Gastroesophageal sphincter (tissue), 4 donors: ENCODE results near the gene PPP3CA. TPM values are rescaled to one million over a fixed set of nuclear protein-coding genes. Genes with fewer than 3 reads are reported as not detected.

ENCODE experiments used
- ATAC-seq: fragments of 150-250 bp; one replicate; pipeline ENCODE4 v1.9.1; 2016; ENCODE audit warnings: mild to moderate bottlenecking, moderate library complexity
- H3K27ac ChIP-seq, 4 donors: fragments of 200-600 bp; sonication (generic) in 3 of 4; 1 replicate in 3 of 4; 2 replicates in 1 of 4; pipeline ENCODE4 v1.5.1; 2016 to 2019
- H3K27me3 ChIP-seq: fragments of 200-600 bp; sonication (generic); one replicate; pipeline ENCODE4 v1.5.1; 2019
- H3K36me3 ChIP-seq, 2 donors: fragments of 200-600 bp; sonication (generic); one replicate each; pipeline ENCODE4 v1.5.1; 2019; ENCODE audit warnings: control low read depth in 1 of 2
- H3K4me1 ChIP-seq, 3 donors: fragments of 200-600 bp; sonication (generic); 1 replicate in 2 of 3; 2 replicates in 1 of 3; pipeline ENCODE4 v1.5.1; 2016 to 2019; ENCODE audit warnings: control low read depth in 2 of 3
- H3K4me3 ChIP-seq, 2 donors: fragments of 200-600 bp; sonication (generic); one replicate each; pipeline ENCODE4 v1.5.1; 2019; ENCODE audit warnings: mild to moderate bottlenecking in 1 of 2, moderate library complexity in 1 of 2
- H3K9me3 ChIP-seq, 3 donors: fragments of 200-600 bp; sonication (generic); one replicate each; pipeline ENCODE4 v1.5.1; 2017 to 2019; ENCODE audit warnings: control low read depth in 2 of 3
- CTCF ChIP-seq, 4 experiments: fragments of 200-600 bp in 2 of 4; fragments of 450-650 bp in 2 of 4; sonication (generic) in 1 of 4; IDR thresholded peaks; one replicate each; pipeline ENCODE4 v1.5.1; 2017 to 2019; ENCODE audit warnings: antibody characterized with exemption in 4 of 4, mild to moderate bottlenecking in 2 of 4, moderate library complexity in 2 of 4
- EP300 ChIP-seq: sonication (generic); formaldehyde crosslinking; IDR thresholded peaks from one replicate; pipeline ENCODE4 v1.6.1; 2017; ENCODE audit warnings: antibody characterized with exemption, mild to moderate bottlenecking
- POLR2A ChIP-seq, 2 donors: fragments of 450-650 bp; IDR thresholded peaks; one replicate each; pipeline ENCODE4 v1.6.1; 2017; ENCODE audit warnings: antibody characterized with exemption in 2 of 2, mild to moderate bottlenecking in 2 of 2, moderate library complexity in 1 of 2
- POLR2AphosphoS5 ChIP-seq: sonication (generic); formaldehyde crosslinking; IDR thresholded peaks from one replicate; pipeline ENCODE4 v1.6.1; 2017; ENCODE audit warnings: antibody characterized with exemption
- WGBS, 2 donors: methylation state at CpG; one replicate each; pipeline ENCODE4 v1.1.5; 2018; ENCODE audit warnings: low coverage in 1 of 2; 5-methylcytosine and 5-hydroxymethylcytosine counted together
- total RNA-seq, 4 donors: library from RNA; depleted of rRNA; stranded (reverse); fragments of >200 nt; gene quantifications; one replicate each; pipeline ENCODE4 v1.1.0, GENCODE V29; 2016

PPP3CA gene
- total RNA-seq, 4 donors from 2014 or later: 21.1 to 29.2 (median 24.8) TPM

- TF ChIP-seq EP300: no peak
- H3K4me3 ChIP-seq: no peak overlapping the region
- no peaks in the 10 kb centered on the region for H3K9me3 ChIP-seq
- ATAC-seq: no peak
- no peaks in the 10 kb centered on the region for H3K36me3 ChIP-seq
- no peaks in the 10 kb centered on the region for H3K27me3 ChIP-seq
- H3K4me1 ChIP-seq: no peaks in the 10 kb centered on the region
- no peak overlapping the region for H3K27ac ChIP-seq
These were observed 357.9 kb downstream of the PPP3CA start for GRCh38 chr4:100989401-100989800.

- H3K4me3 ChIP-seq: no peak overlapping the region
- no peaks in the 10 kb centered on the region for H3K9me3 ChIP-seq
- H3K36me3 ChIP-seq: no peaks in the 10 kb centered on the region
- no peaks in the 10 kb centered on the region for H3K4me1 ChIP-seq
- 37 to 56% methylated on average over 4 of the region's 4 CpGs for WGBS, 2 donors
- no peaks in the 10 kb centered on the region for H3K27me3 ChIP-seq
- ATAC-seq: no peak
- H3K27ac ChIP-seq: no peak overlapping the region
- TF ChIP-seq CTCF (IDR thresholded peaks at IDR 0.05) (no peak), POLR2A (IDR thresholded peaks at IDR 0.05) (no peak), EP300 (no peak), POLR2AphosphoS5 (no peak)
These were observed 358.4 kb downstream of the PPP3CA start for GRCh38 chr4:100988876-100989275.

GRCh38 chr4:100986360-100986868 is 360.9 kb downstream of the PPP3CA start:
- WGBS, 2 donors: 84% methylated on average over 7 of the region's 8 CpGs; no CpG with 5 or more reads in 1 of the 2 donors
- Histone ChIP-seq H3K36me3 (no peaks in the 10 kb centered on the region), H3K4me1 (peaks cover 0 to 12% (median 0%) of the 10 kb centered on the region in 3 donors), H3K27ac (no peak overlapping the region), H3K27me3 (no peaks in the 10 kb centered on the region), H3K9me3 (no peaks in the 10 kb centered on the region), H3K4me3 (no peak overlapping the region)
- no peak for ATAC-seq
- no peak for TF ChIP-seq POLR2A (IDR thresholded peaks at IDR 0.05)
- TF ChIP-seq EP300: no peak
- TF ChIP-seq CTCF (IDR thresholded peaks at IDR 0.05): no peak
- no peak for TF ChIP-seq POLR2AphosphoS5

- H3K4me3 ChIP-seq: no peak overlapping the region
- H3K4me1 ChIP-seq: peaks cover 0 to 20% (median 0%) of the 10 kb centered on the region in 3 donors
- ATAC-seq: no peak
- TF ChIP-seq CTCF (IDR thresholded peaks at IDR 0.05) (no peak), EP300 (no peak), POLR2A (IDR thresholded peaks at IDR 0.05) (no peak), POLR2AphosphoS5 (no peak)
- WGBS, 2 donors: 93 to 94% methylated on average over 2 of the region's 3 CpGs
- no peak overlapping the region for H3K27ac ChIP-seq
- H3K27me3 ChIP-seq: no peaks in the 10 kb centered on the region
- H3K9me3 ChIP-seq: no peaks in the 10 kb centered on the region
- no peaks in the 10 kb centered on the region for H3K36me3 ChIP-seq
These were observed 361.8 kb downstream of the PPP3CA start for GRCh38 chr4:100985576-100985975.

- Histone ChIP-seq H3K4me3 (no peak overlapping the region), H3K36me3 (no peaks in the 10 kb centered on the region), H3K27me3 (no peaks in the 10 kb centered on the region), H3K4me1 (peaks cover 0 to 20% (median 0%) of the 10 kb centered on the region in 3 donors), H3K9me3 (no peaks in the 10 kb centered on the region), H3K27ac (no peak overlapping the region)
- TF ChIP-seq POLR2AphosphoS5: no peak
- no peak for ATAC-seq
These were observed 362.4 kb downstream of the PPP3CA start for GRCh38 chr4:100984901-100985300.

GRCh38 chr4:100983426-100983825 is 363.9 kb downstream of the PPP3CA start:
- Histone ChIP-seq H3K36me3 (no peaks in the 10 kb centered on the region), H3K9me3 (no peaks in the 10 kb centered on the region), H3K4me1 (peaks cover 0 to 28% (median 0%) of the 10 kb centered on the region in 3 donors), H3K4me3 (no peak overlapping the region), H3K27me3 (no peaks in the 10 kb centered on the region), H3K27ac (no peak overlapping the region)
- WGBS, 2 donors: 46% methylated on average over 1 of the region's 1 CpG; no CpG with 5 or more reads in 1 of the 2 donors
- ATAC-seq: no peak
- TF ChIP-seq EP300: no peak
- no peak for TF ChIP-seq POLR2AphosphoS5
- no peak for TF ChIP-seq CTCF (IDR thresholded peaks at IDR 0.05)
- TF ChIP-seq POLR2A (IDR thresholded peaks at IDR 0.05): no peak
